Osteocyte (in vitro differentiated cells): Measurements from ENCODE around the gene SDCBP2. TPM values are rescaled to one million over a fixed set of nuclear protein-coding genes. Genes with fewer than 3 reads are reported as not detected.

Experiments used
- DNase-seq: peaks from one replicate; pipeline ENCODE4 v3.0.0; 2021; ENCODE audit warnings: mixed read lengths; ENCODE audit not compliant: unreplicated experiment; ENCODE audit errors: extremely low spot score
- H3K27ac Mint-ChIP-seq: one replicate; pipeline ENCODE4 v1.8.0; 2021; ENCODE audit warnings: mild to moderate bottlenecking, mixed read lengths; ENCODE audit not compliant: unreplicated experiment
- H3K27me3 Mint-ChIP-seq: one replicate; pipeline ENCODE4 v1.8.0; 2021; ENCODE audit warnings: mixed read lengths; ENCODE audit not compliant: unreplicated experiment
- H3K36me3 Mint-ChIP-seq: one replicate; pipeline ENCODE4 v1.8.0; 2021; ENCODE audit warnings: mixed read lengths; ENCODE audit not compliant: unreplicated experiment
- H3K4me1 Mint-ChIP-seq: one replicate; pipeline ENCODE4 v1.8.0; 2021; ENCODE audit warnings: mixed read lengths; ENCODE audit not compliant: unreplicated experiment
- H3K4me3 Mint-ChIP-seq: one replicate; pipeline ENCODE4 v1.8.0; 2021; ENCODE audit warnings: mild to moderate bottlenecking, moderate library complexity, mixed read lengths; ENCODE audit not compliant: unreplicated experiment
- H3K9me3 Mint-ChIP-seq: one replicate; pipeline ENCODE4 v1.8.0; 2021; ENCODE audit warnings: mixed read lengths; ENCODE audit not compliant: unreplicated experiment
- total RNA-seq: library from RNA; stranded (reverse); gene quantifications from 2 replicates; pipeline ENCODE4 v1.2.1, GENCODE V29; 2021
- TF ChIP-seq, protein P1 (sequence below): fragments of 200-600 bp; sonication (generic); IDR thresholded peaks from 2 replicates; pipeline ENCODE4 v1.5.0; 2021; ENCODE audit warnings: antibody characterized with exemption, mild to moderate bottlenecking, moderate library complexity

SDCBP2 gene
- total RNA-seq, 1 donor from 2014 or later, result 0.97 TPM

GRCh38 chr20:1299522-1299921, 29.4 kb downstream of the SDCBP2 start:
- H3K4me3 Mint-ChIP-seq, result no peak overlapping the region
- no peak overlapping the region for H3K27ac Mint-ChIP-seq
- peaks cover 9% of the 10 kb centered on the region for H3K36me3 Mint-ChIP-seq
- TF ChIP-seq, protein P1, sequence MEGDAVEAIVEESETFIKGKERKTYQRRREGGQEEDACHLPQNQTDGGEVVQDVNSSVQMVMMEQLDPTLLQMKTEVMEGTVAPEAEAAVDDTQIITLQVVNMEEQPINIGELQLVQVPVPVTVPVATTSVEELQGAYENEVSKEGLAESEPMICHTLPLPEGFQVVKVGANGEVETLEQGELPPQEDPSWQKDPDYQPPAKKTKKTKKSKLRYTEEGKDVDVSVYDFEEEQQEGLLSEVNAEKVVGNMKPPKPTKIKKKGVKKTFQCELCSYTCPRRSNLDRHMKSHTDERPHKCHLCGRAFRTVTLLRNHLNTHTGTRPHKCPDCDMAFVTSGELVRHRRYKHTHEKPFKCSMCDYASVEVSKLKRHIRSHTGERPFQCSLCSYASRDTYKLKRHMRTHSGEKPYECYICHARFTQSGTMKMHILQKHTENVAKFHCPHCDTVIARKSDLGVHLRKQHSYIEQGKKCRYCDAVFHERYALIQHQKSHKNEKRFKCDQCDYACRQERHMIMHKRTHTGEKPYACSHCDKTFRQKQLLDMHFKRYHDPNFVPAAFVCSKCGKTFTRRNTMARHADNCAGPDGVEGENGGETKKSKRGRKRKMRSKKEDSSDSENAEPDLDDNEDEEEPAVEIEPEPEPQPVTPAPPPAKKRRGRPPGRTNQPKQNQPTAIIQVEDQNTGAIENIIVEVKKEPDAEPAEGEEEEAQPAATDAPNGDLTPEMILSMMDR, result no peak
- no peaks in the 10 kb centered on the region for H3K27me3 Mint-ChIP-seq
- no peak for DNase-seq
- no peaks in the 10 kb centered on the region for H3K9me3 Mint-ChIP-seq
- H3K4me1 Mint-ChIP-seq, result no peaks in the 10 kb centered on the region

DNA sequence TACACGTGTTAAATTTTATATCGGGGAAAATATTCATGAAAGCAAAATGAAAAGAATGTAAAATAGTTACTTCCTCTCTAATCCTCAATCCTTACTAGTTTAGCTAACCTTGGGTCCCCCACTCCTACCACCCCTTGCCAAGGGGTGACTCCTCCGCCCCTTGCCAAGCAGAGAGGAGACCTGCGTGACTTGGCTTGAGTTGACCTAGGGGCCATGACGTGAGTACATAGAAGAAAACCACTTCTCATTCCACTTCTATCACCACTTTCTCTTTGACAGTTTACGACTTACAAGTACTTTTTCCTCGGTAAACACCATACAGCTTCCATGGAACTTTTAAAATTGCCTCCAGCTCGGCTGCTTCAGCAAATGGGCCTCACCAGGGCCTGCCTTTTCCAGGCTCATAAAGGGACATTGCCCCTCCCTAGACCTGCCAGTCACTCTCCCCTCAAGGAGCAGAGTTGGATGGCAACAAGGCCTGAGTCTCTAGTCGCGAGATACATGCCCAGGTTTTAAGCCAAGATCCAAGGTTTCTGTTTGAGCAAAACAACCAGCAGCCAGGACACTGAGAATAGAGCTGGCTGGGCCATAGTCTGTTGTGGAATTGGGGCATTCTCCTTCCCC, 29.9 kb downstream of the SDCBP2 start:
- DNase-seq, result no peak
- TF ChIP-seq, protein P1, result no peak
- no peaks in the 10 kb centered on the region for H3K4me1 Mint-ChIP-seq

DNA sequence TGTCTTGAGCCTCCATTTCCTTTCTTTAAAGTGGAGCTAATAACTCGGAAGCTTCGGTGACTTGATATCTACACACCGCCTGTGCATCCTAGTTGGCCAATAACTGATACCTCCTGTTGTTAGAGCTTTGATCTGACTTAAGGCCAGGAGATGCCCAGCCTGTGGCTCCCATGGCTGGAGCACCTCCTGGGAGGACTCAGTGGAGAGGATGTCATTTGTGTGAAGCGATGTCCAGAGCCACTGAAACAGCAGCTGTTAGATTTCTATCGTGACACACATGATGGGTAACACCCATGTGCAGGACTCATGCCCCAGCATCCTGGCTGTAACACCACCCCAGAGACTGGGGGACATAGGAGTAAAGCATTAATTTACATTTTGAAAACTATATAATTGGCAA, 30.8 kb downstream of the SDCBP2 start:
- H3K4me3 Mint-ChIP-seq, result no peak overlapping the region
- TF ChIP-seq, protein P1, result no peak

More for the DNA sequence above, 29.9 kb downstream of the SDCBP2 start:
- H3K36me3 Mint-ChIP-seq, result peaks cover 8% of the 10 kb centered on the region
- H3K4me3 Mint-ChIP-seq, result no peak overlapping the region
- H3K27me3 Mint-ChIP-seq, result no peaks in the 10 kb centered on the region
- H3K9me3 Mint-ChIP-seq, result no peaks in the 10 kb centered on the region
- H3K27ac Mint-ChIP-seq, result no peak overlapping the region

GRCh38 chr20:1297486-1297885, 31.5 kb downstream of the SDCBP2 start:
- no peak overlapping the region for H3K27ac Mint-ChIP-seq
- TF ChIP-seq, protein P1, result no peak
- no peak for DNase-seq
- peaks cover 4% of the 10 kb centered on the region for H3K36me3 Mint-ChIP-seq
- no peak overlapping the region for H3K4me3 Mint-ChIP-seq
- no peaks in the 10 kb centered on the region for H3K4me1 Mint-ChIP-seq
- no peaks in the 10 kb centered on the region for H3K27me3 Mint-ChIP-seq
- no peaks in the 10 kb centered on the region for H3K9me3 Mint-ChIP-seq

More for the DNA sequence above, 30.8 kb downstream of the SDCBP2 start:
- DNase-seq, result no peak
- Mint-ChIP-seq H3K4me1 (no peaks in the 10 kb centered on the region), H3K9me3 (no peaks in the 10 kb centered on the region), H3K27ac (no peak overlapping the region), H3K27me3 (no peaks in the 10 kb centered on the region), H3K36me3 (peaks cover 8% of the 10 kb centered on the region)

DNA sequence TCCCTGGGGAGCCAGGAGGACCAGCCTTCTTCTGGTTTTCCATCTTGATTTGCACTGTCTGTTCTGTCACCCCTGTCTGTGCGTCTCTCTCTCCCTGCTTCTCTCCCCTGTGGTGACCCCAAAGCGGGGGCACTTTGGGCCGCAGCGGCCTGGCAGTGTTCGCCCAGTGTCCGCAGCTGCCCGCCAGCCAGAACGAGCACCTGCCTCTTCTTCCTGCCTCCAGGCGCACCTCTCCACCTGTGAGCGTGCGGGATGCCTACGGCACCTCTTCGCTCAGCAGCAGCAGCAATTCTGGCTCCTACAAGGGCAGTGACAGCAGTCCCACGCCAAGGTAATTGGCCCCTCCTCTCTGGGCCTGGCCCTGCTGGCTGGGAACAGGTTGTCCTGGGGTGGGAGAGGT, 32.0 kb downstream of the SDCBP2 start:
- TF ChIP-seq, protein P1, result no peak
- H3K36me3 Mint-ChIP-seq, result peaks cover 4% of the 10 kb centered on the region
- H3K4me1 Mint-ChIP-seq, result no peaks in the 10 kb centered on the region
- DNase-seq, result no peak
- no peak overlapping the region for H3K4me3 Mint-ChIP-seq
- no peaks in the 10 kb centered on the region for H3K27me3 Mint-ChIP-seq
- no peak overlapping the region for H3K27ac Mint-ChIP-seq
- H3K9me3 Mint-ChIP-seq, result no peaks in the 10 kb centered on the region
